PFSK-1 (cell line): ENCODE data around the gene NUP214.

Experiments
- POLR2AphosphoS5 ChIP-seq: IDR thresholded peaks from 2 replicates; pipeline ENCODE4 v1.6.1; 2012; ENCODE audit warnings: low read depth, mild to moderate bottlenecking, control low read depth, low read length, moderate library complexity
- REST ChIP-seq, 2 experiments: IDR thresholded peaks; 2 replicates each; pipeline versions ENCODE4 v1.6.1 to v1.8.0; 2011 to 2012; ENCODE audit warnings: low read depth in 2 of 2, low read length in 2 of 2, control low read depth in 1 of 2, inconsistent platforms in 1 of 2, mild to moderate bottlenecking in 1 of 2, moderate library complexity in 1 of 2; ENCODE audit not compliant: insufficient read depth in 1 of 2
- TAF1 ChIP-seq: IDR thresholded peaks from 2 replicates; pipeline ENCODE4 v1.6.1; 2012; ENCODE audit warnings: low read length, control low read depth, borderline replicate concordance; ENCODE audit not compliant: insufficient read depth

- TF ChIP-seq POLR2AphosphoS5 (no peak), TAF1 (no peak), REST (IDR thresholded peaks at IDR 0.05; ENCODE audit: insufficient read depth in 1 of 2, low read depth in 2 of 2, low read length in 2 of 2) (no peak)
Measured at GRCh38 chr9:131259432-131259898, 134.1 kb downstream of the NUP214 start.
